GM10266 (cell line): ENCODE results near the gene CCDC112.

ENCODE experiments used
- DNase-seq: peaks from one replicate; pipeline ENCODE4 v3.0.0; 2012; ENCODE audit errors: extremely low spot score
- TF ChIP-seq, protein P1 (sequence below): IDR thresholded peaks from 2 replicates; pipeline ENCODE4 v1.5.1; 2012; ENCODE audit warnings: mild to moderate bottlenecking, low read depth; ENCODE audit not compliant: control insufficient read depth, insufficient read depth; ENCODE audit errors: missing control alignments

Gene CCDC112

GRCh38 chr5:115304496-115304895 is 8.0 kb upstream of the CCDC112 start:
- no peak for DNase-seq
- TF ChIP-seq, protein P1, sequence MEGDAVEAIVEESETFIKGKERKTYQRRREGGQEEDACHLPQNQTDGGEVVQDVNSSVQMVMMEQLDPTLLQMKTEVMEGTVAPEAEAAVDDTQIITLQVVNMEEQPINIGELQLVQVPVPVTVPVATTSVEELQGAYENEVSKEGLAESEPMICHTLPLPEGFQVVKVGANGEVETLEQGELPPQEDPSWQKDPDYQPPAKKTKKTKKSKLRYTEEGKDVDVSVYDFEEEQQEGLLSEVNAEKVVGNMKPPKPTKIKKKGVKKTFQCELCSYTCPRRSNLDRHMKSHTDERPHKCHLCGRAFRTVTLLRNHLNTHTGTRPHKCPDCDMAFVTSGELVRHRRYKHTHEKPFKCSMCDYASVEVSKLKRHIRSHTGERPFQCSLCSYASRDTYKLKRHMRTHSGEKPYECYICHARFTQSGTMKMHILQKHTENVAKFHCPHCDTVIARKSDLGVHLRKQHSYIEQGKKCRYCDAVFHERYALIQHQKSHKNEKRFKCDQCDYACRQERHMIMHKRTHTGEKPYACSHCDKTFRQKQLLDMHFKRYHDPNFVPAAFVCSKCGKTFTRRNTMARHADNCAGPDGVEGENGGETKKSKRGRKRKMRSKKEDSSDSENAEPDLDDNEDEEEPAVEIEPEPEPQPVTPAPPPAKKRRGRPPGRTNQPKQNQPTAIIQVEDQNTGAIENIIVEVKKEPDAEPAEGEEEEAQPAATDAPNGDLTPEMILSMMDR, result no peak

DNA sequence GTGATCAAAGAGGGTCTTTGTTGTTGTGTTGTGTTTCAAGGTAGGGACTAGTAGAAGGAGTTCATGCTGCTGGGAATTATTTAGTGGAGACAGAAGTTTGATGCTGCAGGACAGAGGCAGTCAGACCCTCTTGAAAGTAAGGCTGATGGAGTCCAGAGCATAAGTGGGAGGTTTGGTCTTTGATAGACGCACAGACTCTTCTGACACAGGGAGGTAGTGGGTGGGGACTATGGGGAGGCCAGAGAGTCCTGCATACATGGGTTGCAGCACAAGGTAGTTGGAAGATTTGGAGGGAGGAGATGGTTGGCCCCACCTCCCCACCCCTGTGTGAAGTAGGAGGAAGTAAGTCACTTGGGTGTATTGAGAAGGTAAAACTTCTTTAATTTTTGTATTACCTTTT is 2.4 kb upstream of the CCDC112 start:
- DNase-seq, result no peak
- TF ChIP-seq, protein P1, result no peak

DNA sequence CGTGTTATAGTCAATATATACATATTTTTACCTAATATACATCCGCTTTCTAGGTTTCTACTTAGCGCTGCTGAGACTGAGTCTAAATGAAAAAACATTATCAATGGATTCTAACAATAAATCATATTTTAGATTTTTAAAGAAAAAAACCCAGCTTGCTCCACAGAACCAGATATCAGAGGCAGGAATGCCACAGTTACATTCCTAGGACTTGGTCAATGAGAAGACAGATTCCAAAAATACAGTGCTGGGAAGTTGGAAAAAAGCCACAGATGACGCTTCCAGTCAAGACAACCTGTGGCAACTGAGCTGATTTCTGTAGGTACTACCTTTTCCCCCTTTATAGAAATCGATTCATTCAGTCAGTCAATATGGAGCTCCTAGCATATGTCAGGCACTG is 577 bp upstream of the CCDC112 start:
- TF ChIP-seq, protein P1, result no peak
- no peak for DNase-seq

GRCh38 chr5:115295777-115296123 is 704 bp downstream of the CCDC112 start:
- peak; percentile 12 for DNase-seq

DNA sequence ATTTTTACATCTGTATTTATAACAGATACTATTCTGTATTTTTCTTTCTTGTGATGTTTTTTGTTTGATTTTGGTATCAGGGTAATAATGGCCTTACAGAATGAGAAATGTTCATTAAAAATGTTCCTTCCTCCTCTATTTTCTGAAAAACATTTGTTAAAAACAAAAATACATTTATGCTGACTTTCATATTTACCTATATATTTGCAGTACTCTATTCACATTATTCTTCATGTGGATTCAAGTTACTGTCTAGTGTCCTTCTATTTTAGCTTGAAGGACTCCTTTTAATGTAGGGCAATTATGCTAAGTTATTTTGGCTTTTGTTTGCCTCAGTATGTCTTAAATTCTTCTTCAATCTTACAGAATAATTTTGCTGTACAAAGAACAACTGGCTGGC is 5.1 kb downstream of the CCDC112 start:
- TF ChIP-seq, protein P1, result no peak
- DNase-seq, result no peak

More at GRCh38 chr5:115295777-115296123, 704 bp downstream of the CCDC112 start:
- TF ChIP-seq, protein P1, result no peak

GRCh38 chr5:115289104-115289503 is 7.3 kb downstream of the CCDC112 start:
- DNase-seq, result no peak
- TF ChIP-seq, protein P1, result no peak

DNA sequence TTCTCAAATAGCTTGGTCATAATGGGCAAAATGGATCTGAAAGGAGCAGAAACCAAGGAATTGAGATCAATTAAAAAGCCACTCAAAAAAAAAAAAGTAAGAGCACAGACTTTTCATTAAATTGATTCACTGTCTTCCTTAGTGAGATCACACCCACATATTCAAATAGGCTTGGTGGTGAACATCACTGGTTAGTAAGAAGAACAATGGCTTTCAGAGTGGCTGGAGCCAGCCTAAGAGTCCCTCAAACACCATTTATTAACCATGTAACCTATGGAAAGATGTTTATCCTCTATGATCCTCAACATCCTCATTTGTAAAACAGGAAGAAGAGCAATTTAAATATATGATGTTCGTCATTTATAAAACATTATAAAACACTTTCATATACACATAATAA is 12.4 kb downstream of the CCDC112 start:
- TF ChIP-seq, protein P1, result no peak
- no peak for DNase-seq
